Stimulated activated CD8-positive, alpha-beta memory T cell treated with anti-CD3 and anti-CD28 coated beads, Interleukin-15, amount 100 ng/mL, for 1 hour (primary cell): Measurements from ENCODE around the gene MICAL3.
"Not testable (repeated sequence)": the region's sequence is repeated elsewhere in the genome, so short reads cannot be mapped to it uniquely, and the experiment has no call there.

Source experiments
- DNase-seq: peaks from one replicate; pipeline ENCODE4 v3.0.0-alpha.2; 2020; ENCODE audit warnings: low read depth

The MICAL3 gene

DNA sequence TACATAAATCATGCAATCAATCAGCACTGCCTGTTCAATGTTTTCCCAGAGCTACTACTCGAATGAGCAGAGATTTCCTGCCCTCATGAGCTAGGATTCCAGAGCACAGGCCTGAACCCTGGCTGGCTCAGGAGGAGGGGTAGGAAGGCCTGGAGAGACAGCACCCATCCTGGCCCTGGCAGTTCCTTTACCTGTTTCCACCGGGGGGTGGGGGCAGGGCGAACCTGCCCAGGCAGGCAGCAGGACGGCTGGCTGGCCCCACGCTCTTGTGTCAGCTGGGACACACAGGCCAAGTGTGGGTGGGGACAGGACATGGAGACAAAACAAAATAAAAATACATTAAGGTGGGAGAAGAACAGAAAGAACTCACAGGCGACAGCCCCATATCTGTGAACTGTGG is 140.3 kb downstream of the MICAL3 start:
- no peak for DNase-seq

DNA sequence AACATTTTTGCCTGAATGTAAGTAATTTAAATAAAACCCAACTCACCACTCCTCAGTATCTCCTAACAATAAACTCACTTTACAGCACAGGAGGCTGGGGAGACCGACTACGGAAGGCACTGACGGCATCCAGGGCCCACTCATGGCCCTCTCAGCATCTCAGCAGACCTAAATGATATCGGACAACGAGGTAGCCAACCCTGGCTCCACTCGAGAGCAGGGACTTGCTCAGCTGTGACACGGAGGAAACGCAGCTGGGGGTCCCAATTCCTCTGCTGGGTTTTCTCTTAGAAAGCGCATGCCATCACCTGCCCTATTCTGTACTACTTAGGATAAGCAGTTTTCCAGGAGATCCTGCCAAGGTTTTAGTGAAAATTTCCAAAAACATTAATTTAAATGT is 141.0 kb downstream of the MICAL3 start:
- DNase-seq: no peak

DNA sequence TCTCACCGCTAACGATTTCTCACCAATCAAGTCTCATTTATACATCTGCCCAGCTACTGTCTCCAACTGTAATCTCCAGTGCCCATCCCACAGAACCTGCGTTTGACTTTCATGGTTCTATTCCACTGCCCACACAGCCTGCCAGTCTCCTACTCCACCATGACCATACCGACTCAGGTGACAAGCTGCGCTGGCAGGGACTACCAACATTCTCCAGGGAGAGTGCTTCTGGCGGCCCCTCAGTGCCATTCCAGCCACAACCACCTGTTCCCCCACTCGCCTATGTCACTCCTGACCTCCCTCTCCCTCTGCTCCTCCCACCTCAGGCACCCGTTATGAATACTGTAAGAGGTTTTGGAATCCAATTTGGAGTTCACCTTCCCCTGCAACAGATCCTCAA is 141.6 kb downstream of the MICAL3 start:
- DNase-seq: no peak

DNA sequence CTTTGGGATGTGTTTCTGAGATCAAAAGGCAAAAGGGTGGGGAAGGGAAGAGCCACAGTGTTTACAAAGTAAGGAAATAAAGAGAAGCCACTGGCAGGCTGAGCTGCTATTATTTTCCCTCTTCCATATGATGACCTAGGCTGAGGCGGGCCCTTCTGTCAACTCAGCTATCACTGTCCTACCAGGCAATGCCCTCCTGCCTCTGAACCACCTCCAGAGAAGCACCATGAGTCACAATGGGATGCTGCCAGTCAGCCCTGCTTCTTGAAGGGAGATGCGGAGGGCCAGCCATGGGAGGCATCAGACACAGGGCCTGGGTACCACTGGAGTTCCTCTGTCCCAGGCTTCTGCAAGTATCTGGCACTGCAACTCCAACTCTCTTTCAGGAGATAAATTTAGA is 142.2 kb downstream of the MICAL3 start:
- DNase-seq: no peak

DNA sequence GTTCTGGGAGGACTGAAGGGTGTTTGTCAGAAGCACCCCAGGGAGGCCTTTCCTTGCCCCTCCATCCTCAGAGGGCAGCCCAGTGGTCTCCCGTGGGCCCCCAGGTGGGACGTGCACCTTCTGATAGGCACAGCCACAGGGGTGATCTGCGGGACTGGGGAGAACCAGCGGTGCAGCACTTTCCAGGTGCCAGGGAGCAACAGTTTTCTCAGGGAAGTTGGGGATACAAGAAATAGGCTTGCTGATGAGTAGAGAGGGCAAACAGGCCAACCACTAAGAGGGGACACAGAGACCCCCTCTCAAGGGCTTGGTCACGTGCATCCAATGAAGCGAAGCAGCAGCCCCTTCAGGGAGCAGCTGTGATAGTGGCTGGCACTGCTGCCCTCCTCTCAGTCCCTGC is 143.0 kb downstream of the MICAL3 start:
- DNase-seq: no peak

DNA sequence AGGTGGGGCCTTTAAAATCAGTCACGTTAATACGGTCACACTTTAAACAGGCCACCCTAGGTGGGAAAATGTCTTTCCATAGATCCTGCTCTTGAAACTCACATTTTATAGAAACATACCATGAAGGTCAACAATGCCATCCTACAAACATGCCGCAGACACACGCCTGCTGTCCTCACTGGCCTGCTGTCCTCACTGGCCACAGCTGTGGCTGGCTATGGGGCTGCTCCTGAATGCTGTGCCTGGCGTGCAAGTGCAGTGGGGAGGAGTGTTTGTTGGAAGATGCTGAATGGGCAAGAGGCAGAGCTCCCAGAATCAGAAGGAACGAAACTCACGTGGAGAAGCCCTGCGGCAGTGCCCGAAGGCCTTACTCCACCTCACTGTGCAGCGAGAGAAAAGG is 143.9 kb downstream of the MICAL3 start:
- DNase-seq: no peak

DNA sequence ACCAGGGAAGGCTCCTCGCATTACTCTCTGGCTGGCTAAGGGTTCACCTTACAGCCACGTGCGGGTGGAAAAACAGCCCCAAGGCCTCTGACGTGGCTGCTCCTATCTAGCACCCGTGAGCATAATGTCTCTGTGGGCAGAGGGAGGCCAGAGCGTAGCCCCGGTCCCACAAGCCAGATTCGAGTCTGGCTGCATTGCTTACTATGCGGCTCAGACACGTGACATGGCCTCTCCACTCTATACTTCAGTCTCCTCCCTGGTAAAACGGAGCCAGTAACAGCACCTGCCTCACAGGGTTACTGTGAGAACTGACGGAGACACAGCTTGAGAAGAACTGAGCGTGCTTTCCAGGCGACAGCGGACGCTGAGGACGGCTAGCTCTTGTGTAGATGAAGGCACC is 144.3 kb downstream of the MICAL3 start:
- DNase-seq: no peak

DNA sequence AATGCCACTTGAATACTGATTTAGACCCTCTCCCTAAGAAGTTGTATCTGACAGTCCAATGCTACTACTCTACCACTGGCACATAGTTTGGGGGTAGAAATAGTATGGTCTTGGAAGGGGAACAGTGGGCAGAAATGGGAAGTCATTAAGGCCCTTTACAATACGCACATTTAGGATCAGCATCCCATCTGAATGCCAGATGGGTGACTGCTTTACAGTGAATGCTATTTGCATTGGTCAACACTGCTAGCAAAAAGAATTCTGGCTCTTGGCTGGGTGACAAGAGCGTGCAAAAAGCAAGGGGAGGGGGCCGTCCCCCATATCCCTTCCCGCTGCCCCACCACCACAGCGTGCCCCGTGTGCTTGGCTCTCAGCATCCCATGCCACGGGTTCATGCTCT is 145.4 kb downstream of the MICAL3 start:
- DNase-seq: no peak

DNA sequence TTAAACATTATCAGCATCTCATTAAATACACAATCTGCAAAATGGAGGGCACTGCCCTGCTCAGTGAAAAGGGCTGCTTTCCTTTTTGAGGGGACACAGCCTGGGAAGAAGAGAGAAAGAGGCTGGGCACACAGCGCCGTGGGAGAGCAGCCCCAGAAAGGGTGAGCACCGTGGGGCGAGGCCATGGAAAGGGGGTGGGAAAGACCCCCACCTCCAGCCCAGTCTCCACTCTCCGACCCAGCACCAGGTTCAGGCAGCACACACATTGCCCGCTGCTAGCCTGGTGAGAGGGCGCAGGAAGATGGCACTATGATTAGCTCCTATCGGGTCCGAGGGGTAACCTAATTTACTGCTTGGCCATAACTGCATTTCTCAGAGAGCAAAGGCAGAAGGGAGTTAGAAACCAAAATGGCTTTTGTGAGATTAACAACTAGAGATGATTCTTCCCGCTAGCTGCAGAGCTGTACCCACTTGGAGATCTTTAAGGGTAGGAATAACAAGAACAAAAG is 146.1 kb downstream of the MICAL3 start:
- DNase-seq: no peak

DNA sequence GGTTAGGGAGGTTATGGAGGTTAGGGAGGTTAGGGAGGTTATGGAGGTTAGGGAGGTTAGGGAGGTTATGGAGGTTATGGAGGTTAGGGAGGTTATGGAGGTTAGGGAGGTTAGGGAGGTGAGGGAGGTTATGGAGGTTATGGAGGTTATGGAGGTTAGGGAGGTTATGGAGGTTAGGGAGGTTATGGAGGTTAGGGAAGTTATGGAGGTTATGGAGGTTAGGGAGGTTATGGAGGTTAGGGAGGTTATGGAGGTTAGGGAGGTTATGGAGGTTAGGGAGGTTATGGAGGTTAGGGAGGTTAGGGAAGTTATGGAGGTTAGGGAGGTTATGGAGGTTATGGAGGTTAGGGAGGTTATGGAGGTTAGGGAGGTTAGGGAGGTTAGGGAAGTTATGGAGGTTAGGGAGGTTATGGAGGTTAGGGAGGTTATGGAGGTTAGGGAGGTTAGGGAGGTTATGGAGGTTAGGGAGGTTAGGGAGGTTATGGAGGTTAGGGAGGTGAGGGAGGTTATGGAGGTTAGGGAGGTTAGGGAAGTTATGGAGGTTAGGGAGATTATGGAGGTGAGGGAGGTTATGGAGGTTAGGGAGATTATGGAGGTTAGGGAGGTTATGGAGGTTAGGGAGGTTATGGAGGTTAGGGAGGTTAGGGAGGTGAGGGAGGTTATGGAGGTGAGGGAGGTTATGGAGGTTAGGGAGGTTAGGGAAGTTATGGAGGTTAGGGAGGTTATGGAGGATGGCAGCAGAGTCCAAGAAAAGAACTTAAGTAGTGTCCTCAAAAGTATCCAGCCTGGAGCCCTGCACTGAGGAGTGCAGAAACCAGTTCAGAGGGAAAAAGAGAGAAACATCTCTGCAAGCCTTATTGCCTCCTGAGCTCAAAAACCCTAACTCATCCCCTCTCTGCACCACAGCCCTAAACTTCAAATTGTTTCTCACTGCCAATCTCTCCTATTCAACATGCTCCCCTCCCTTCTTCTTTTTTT is 147.2 kb downstream of the MICAL3 start:
- DNase-seq: not testable (repeated sequence)

DNA sequence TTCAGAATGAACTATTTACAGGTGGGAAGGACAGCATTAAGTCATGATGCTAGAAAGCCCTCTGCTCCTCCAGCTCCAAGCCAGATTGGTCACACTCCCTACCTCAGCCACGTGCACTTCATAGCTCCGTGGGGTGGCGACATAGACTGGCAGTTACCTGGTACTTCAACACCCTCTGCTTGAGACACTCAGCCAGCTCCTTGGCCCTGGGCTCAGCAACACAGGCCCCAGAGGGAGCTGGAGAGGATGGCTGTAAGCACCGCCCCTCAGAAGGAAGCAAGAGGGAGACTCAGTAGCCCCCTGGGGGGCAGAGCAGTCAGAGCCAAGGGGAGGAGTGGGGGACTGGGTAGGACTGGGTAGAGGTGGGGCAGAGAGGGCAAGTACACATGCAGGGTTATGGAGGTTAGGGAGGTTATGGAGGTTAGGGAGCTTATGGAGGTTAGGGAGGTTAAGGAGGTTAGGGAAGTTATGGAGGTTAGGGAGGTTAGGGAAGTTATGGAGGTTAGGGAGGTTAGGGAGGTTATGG is 148.0 kb downstream of the MICAL3 start:
- DNase-seq: no peak

DNA sequence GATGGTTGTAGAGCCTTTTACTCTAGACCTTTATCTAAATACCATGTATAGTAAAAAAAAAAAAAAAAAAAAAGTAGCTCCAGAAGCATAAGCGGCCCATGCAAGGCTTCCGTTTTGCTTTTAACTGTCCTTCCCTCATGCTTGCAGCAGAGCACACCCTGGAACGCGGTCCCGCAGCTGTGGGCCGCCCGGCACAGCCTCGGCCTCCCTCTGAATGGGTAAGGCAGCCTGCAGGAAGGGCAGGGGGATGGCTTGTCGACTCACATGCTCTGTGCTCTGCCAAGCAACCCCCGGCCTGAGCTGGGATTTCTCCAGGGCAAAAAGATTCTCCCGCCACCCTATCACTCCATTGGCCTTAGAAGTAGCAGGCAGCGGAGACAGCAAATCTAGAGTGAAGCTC is 148.7 kb downstream of the MICAL3 start:
- no peak for DNase-seq

DNA sequence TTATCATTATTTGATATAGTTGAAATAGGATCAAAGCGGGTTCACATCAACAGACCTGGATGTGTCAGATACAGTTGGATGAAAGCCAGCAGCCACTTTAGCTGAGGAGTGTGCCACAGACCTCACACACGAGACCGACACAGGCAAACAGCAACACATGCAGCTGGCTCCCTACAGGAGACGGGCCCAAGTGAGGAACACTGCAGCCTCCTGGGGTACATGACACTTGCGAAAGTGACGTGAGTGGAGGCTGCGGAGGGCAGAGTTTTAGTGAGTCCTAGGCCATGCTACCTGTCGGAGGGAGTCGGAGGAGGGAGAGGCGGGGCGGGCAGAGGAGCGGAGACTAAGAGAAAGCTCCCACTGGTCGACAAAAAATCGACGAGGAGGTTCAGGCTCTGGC is 149.2 kb downstream of the MICAL3 start:
- DNase-seq: no peak

DNA sequence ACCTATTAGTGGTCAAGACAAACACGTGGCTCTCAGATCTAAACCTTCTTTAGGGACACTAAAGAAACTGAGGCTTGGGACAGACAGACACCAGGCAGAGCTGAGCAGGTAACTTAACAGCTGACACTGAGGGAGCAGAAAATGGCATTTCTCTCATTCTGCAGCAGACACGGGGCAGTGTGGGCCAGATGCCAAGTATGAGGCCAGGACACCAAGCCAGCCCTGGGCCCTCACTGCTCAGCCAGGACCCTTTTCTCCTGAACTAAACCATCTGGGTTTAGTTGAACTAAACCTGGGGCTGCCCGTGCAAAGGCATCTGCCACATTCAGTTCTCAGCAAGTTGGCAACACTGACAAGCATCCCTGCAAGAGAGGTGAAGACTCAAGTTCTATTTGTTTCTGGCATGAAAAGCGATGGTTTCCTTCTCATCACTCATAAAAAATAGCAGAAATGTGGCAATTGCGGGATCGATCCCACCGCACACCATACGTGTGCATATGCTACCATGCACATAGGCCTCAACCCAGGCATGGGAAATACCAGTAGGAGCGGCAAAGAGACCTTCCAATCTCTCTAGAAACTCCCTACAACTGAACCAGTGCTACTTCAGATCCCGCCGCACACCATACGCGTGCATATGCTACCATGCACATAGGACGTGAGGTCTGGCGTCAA is 150.0 kb downstream of the MICAL3 start:
- no peak for DNase-seq

DNA sequence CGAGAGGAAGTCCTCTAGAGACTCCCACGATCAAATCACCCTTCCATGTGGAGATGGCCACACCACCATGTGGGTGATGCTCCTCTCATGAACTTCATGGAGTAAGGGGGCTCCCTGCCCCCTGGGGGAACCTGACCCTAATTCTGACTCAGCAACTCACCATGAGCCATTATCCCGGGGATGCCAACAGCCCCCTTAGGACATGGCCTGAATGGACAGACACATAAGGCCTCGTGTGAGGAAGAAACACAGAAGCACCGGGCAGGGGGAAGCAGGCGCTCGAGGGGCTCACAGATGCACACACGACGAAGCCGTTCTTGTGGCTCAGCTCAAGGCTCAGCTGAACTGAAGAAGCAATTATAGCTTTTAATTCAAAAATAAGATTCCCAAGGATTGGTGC is 150.6 kb downstream of the MICAL3 start:
- DNase-seq: no peak

DNA sequence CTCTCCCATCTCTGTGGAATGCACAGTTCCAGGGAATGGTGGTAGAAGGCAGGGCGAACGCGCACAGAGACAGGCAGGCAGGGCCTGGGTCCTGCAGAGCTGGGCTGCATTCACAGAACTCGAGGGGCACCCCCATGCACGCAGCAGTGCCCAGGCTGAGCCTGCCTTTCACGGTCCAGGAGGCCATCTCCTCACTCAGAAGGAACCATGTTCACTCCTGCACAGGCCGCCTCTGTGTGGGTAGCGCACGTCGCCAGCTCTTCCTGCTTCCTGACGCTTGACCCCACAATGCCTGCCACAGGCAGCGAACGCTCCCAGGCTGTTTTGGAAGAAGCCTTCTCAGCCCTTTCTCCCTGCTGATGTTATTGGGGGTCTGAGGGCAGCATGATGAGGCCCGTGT is 151.2 kb downstream of the MICAL3 start:
- no peak for DNase-seq

DNA sequence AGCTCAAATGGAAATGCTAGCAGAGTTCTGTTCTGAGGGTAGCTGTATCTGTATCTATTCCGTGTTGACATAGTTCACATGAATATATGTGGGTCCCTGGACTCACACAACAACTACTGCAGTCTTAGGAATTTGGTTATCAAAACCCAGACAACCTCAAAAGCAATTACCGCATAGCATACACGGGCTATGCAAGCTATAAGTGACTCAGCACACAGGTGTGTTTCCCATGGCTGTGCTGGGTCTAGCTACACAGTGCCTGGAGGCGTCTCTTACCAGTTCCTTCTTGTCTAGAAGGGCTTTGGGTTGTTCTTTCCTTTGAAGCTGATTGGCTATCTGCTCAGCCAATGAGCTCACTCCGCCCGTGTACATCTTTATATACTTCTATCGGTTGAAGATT is 151.9 kb downstream of the MICAL3 start:
- no peak for DNase-seq

DNA sequence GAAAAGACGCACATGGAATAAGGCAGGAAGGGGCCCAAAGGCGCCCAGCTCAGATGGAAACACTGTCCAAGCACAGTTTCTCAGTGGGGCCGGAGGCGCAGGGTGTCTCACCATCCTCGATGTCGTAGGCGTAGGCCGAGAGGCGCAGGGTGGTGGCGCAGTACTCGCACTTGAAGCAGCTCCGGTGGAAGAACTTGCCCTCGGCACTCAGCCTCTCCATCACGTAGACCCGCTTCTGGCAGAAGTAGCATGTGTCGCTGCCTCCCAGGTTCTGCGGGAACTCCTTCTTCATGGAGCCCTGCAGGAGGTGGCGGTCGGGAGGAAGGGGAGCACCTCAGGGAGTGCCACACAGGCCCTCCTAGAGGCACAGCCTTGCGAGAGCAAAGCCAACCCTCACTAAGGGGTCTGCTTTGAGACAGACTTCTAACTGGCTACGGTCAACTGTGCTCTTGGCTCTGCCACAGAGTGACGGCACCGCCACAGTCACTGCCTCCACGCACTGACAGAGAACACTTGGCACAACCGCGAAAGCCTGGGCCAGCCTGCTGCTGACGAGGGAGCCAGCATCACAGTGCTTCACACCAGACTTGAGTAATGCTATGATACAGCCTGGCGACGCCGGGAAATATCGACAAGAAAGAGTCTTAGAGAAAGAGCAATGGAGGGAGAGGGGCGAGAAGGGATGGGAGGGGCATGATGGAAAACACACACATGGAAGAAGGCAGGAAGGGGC is 152.5 kb downstream of the MICAL3 start:
- no peak for DNase-seq

DNA sequence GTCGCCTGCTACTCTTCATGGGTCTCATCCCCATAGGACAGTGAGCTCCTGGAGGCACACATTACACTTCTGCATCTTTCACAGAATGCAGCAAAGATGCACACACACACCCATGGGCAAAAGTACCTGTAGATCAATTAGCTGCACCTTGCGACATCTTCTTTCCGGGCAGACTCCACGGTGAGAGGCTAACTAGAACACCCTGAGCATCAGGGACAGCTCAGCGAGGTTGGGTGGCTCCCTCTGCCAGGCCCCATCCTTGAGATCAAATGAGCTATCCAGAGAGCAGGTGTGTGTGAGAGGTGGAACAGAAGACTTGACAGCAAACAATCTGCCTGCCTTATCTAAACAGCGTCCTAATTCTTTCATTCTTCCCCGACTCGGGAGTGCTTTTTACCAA is 154.0 kb downstream of the MICAL3 start:
- no peak for DNase-seq

DNA sequence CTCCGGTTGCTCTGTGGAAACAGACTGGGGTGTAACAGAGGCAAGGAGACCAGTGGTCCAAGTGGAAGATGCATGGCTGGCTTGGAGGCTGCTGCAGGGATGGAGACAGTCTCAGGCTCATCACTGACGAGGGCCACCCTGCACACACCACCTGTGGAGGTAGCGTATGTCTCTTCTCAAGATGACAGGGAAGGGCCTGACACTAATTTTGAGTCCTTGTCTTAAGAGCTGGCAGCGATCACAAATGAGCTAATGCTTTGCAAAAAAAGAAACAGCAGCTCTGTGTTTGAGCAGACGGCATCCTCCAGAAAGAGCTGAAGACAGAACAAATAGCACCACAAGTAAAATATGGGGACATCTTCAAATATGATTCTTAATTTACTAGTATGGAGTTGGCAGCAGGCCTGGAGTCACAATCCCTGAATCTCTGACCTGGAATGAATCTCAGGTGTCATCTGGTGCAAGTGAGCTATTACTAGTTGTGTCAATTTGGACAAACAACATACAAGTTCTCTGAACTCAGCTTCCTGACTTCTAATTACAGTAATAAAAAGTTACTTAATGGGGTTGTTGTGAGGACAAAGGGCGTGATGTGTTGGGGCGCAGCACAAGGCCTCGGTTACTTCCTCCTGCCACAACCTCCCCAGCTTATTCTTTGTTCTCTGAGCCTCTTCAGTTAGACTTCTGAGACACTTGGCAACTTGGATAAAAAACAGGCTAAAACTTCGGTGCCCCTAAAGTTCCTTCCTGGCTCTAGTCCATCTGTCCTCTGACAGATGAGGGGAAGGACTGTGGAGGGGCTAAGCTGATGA is 154.9 kb downstream of the MICAL3 start:
- no peak for DNase-seq

DNA sequence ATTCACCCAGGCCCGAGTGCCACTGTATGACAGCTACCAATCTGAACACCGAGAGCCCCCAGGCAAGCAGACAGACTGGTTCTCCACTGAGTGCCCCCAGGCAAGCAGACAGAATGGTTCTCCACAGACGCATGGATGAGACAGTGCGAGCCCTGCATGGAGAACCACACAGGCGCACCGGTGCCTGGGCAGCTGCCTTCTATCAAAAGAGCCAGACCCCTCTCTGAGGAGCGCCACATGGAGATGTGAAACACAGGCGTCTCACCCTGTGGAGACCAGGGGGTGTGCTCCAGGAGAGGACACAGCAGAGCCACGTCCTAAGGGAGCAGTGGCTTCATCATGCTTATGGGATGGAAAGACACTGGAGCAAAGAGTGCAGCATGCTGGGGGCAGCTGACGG is 155.6 kb downstream of the MICAL3 start:
- DNase-seq: no peak
